Uterus (tissue), 4 donors: ENCODE data around the gene ADRA2B. TPM values are rescaled to one million over a fixed set of nuclear protein-coding genes. Genes with fewer than 3 reads are reported as not detected.

Experiments
- DNase-seq, 2 donors: peaks; one replicate each; pipeline ENCODE4 v3.0.0-alpha.2; 2019 to 2020
- H3K27ac ChIP-seq, 2 donors: fragments of 200-600 bp; sonication (generic); 1 replicate in 1 of 2; 2 replicates in 1 of 2; pipeline ENCODE4 v1.5.1; 2016 to 2018
- H3K27me3 ChIP-seq, 2 donors: fragments of 200-600 bp; sonication (generic); one replicate each; pipeline ENCODE4 v1.5.1; 2018 to 2019; ENCODE audit warnings: control low read depth in 1 of 2
- H3K36me3 ChIP-seq, 2 donors: fragments of 200-600 bp; sonication (generic); one replicate each; pipeline ENCODE4 v1.5.1; 2019; ENCODE audit warnings: control low read depth in 1 of 2
- H3K4me1 ChIP-seq, 2 donors: fragments of 200-600 bp; sonication (generic); one replicate each; pipeline ENCODE4 v1.5.1; 2018 to 2019; ENCODE audit warnings: control low read depth in 1 of 2
- H3K4me3 ChIP-seq, 2 donors: fragments of 200-600 bp; sonication (generic); 1 replicate in 1 of 2; 2 replicates in 1 of 2; pipeline ENCODE4 v1.5.1; 2018 to 2019; ENCODE audit warnings: mild to moderate bottlenecking in 1 of 2
- H3K9me3 ChIP-seq, 2 donors: fragments of 200-600 bp; sonication (generic); one replicate each; pipeline ENCODE4 v1.5.1; 2019; ENCODE audit warnings: control low read depth in 1 of 2
- CTCF ChIP-seq, 4 experiments: fragments of 200-600 bp in 2 of 4; fragments of 450-650 bp in 2 of 4; sonication (generic) in 2 of 4; IDR thresholded peaks; one replicate each; pipeline ENCODE4 v1.5.1; 2016 to 2019; ENCODE audit warnings: antibody characterized with exemption in 4 of 4, mild to moderate bottlenecking in 2 of 4, moderate library complexity in 1 of 4
- POLR2A ChIP-seq, 2 donors: fragments of 450-650 bp; IDR thresholded peaks; one replicate each; pipeline ENCODE4 v1.6.1; 2016; ENCODE audit warnings: antibody characterized with exemption in 2 of 2, mild to moderate bottlenecking in 1 of 2, moderate library complexity in 1 of 2
- intact Hi-C: fragments of 100-400 bp; cut with DNase I; formaldehyde crosslinking; loops from one replicate; pipeline ENCODE4 v1.15.1; 2023; ENCODE audit warnings: low total_unique reads
- total RNA-seq, 4 donors: library from RNA; depleted of rRNA in 3 of 4; stranded (reverse); fragments of >200 nt in 3 of 4; gene quantifications; one replicate each; pipeline versions ENCODE4 v1.1.0 to v1.2.4, GENCODE V29; 2014 to 2023
- donor health status: DM: yes; HTN: yes; CAD: no.

Gene ADRA2B
- total RNA-seq, 4 donors from 2014 or later = 0.51 to 5.4 (median 2.6) TPM; not detected in 1

GRCh38 chr2:96145848-96146152, 29.4 kb upstream of the ADRA2B start:
- Histone ChIP-seq H3K36me3 (no peaks in the 10 kb centered on the region), H3K9me3 (no peaks in the 10 kb centered on the region), H3K4me1 (no peaks in the 10 kb centered on the region), H3K27ac (no peak overlapping the region), H3K4me3 (no peak overlapping the region), H3K27me3 (no peaks in the 10 kb centered on the region)
- intact Hi-C loops = no loop called here
- peak in 1 of 2 donors; percentile 13 for DNase-seq
- TF ChIP-seq POLR2A (IDR thresholded peaks at IDR 0.05) = no peak
- no peak for TF ChIP-seq CTCF (IDR thresholded peaks at IDR 0.05)

- no peaks in the 10 kb centered on the region for H3K36me3 ChIP-seq
- DNase-seq = peak; percentile 50 to 63
- no peak within 1 kb of the TSS for H3K27ac ChIP-seq
- H3K9me3 ChIP-seq = no peaks in the 10 kb centered on the region
- TF ChIP-seq CTCF (IDR thresholded peaks at IDR 0.05) (no peak), POLR2A (IDR thresholded peaks at IDR 0.05) (peak in 1 of 2 donors; percentile 50)
- peak within 1 kb of the TSS; percentile 24 to 47 for H3K4me3 ChIP-seq
- no peaks in the 10 kb centered on the region for H3K27me3 ChIP-seq
- H3K4me1 ChIP-seq = no peaks in the 10 kb centered on the region
- intact Hi-C loops = no loop called here
Measured at GRCh38 chr2:96145036-96145847, 28.9 kb upstream of the ADRA2B start, which contains the start of gene DUSP2. TSS of gene DUSP2 (minus strand) at chr2:96145440. CDS start at chr2:96145354, 86 bp downstream.

GRCh38 chr2:96144481-96145035, 28.2 kb upstream of the ADRA2B start:
- no peak for DNase-seq
- Histone ChIP-seq H3K27ac (no peak overlapping the region), H3K27me3 (no peaks in the 10 kb centered on the region), H3K4me3 (peak overlapping the region; percentile 24 to 47), H3K36me3 (no peaks in the 10 kb centered on the region), H3K4me1 (no peaks in the 10 kb centered on the region), H3K9me3 (no peaks in the 10 kb centered on the region)
- TF ChIP-seq POLR2A (IDR thresholded peaks at IDR 0.05) (no peak), CTCF (IDR thresholded peaks at IDR 0.05) (no peak)
- intact Hi-C loops = no loop called here

- H3K4me3 ChIP-seq = no peak overlapping the region
- no peaks in the 10 kb centered on the region for H3K27me3 ChIP-seq
- H3K4me1 ChIP-seq = no peaks in the 10 kb centered on the region
- no peak overlapping the region for H3K27ac ChIP-seq
- no peak for DNase-seq
- intact Hi-C loops = no loop called here
- TF ChIP-seq CTCF (IDR thresholded peaks at IDR 0.05) (no peak), POLR2A (IDR thresholded peaks at IDR 0.05) (no peak)
- no peaks in the 10 kb centered on the region for H3K36me3 ChIP-seq
- no peaks in the 10 kb centered on the region for H3K9me3 ChIP-seq
Measured at GRCh38 chr2:96143848-96144480, 27.6 kb upstream of the ADRA2B start.
